ENCODE measurements around the gene CABP7. TPM values are rescaled to one million over a fixed set of nuclear protein-coding genes. Genes with fewer than 3 reads are reported as not detected.
"Not testable (repeated sequence)": the region's sequence is repeated elsewhere in the genome, so short reads cannot be mapped to it uniquely, and the experiment has no call there.

Gene CABP7
- polyA plus RNA-seq, 5 donors: 0.10 to 0.28 (median 0.21) TPM

DNA sequence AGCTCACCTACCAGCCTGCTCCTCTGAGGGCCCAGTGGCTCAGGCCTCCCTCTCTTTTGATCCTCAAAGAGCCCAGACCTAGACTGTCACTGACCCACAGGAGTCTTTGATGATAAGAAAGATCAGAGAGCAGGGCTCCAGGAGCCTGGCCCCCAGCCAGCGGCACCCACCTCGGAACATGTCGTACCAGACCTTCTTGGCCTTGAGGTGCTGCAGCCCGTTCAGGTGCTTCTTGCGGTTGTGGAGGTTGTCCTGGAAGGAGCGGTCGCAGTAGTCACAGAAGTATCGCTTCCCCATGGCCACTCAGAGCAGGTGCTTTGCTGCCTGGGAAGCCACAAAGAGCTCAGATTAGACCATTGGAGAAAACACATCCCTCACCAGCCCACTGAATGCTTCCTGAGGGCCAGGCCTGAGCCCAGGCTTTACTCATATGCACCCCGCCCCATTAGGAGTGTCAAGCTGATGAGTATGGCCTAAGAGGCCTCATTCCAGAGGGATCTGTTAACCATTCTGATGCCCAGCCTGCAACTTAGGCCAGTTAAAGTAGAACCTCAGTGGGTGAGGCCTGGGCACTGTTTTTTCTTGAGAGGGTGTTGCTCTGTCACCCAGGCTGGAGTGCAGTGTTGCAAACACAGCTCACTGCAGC lies 28.6 kb downstream of the CABP7 start:
- no peak for DNase-seq

DNA sequence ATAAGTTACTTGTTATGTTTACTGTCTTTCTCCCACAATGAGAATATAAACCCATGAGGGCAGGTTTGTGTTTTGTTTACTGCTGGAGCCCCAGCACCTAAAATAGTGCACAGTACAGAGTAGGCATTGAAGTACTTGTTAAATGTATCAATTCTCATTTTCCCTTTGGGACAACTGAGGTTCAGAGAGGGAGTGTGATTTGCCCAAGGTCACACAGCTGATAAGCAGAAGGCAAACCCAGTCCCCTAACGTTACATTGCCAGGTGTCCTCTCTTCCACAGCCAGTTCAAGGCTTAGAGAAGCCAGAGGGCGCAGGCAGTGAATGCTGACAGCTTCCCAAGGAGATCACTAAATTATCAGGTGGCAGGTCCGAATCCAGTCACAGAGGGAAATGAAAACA lies 30.2 kb downstream of the CABP7 start:
- DNase-seq: no peak

DNA sequence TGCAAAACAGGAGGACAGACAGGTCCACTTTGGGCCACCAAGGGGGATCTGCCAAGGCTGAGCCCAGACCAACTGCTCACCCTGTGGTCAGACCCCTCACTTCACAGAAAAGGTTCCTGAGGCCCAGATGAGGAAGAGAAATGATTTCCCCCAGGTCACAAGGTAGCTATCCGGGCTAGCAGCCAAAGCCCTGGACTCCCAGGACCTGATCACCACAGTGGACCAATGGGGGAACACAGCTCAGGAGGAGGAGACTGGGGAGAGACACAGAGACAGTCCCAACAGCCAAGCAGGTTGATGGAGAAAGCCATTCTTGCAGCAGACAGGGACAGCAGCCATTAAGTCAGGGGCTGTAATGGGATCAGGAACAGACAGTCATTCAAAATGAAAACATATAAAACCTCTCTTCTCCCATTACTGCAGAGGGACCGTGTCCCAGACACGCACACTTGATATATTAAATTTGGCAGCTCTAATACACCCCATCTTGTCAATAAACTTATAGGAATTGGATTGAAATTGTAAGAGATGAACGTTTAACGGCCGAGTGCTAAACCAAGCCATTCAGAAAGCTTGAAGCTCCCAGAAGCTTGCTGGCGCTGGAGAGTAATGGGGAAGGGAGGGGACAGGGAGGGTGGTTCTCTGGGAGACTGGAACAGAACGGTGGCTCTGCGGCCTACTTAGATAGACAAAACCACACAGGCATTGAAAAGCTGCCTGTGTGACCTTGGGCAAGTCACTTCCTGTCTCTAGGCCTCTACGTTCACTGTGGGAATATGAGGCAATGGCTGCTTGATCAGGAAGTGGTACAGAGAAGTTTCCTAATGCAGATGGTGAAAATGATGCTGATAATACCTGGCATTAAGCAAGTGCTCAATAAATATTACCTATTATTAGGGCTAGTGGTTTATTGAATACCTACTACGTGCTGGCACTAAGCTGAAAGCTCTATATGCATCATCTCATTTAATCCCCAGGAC lies 31.0 kb downstream of the CABP7 start:
- no peak for DNase-seq

DNA sequence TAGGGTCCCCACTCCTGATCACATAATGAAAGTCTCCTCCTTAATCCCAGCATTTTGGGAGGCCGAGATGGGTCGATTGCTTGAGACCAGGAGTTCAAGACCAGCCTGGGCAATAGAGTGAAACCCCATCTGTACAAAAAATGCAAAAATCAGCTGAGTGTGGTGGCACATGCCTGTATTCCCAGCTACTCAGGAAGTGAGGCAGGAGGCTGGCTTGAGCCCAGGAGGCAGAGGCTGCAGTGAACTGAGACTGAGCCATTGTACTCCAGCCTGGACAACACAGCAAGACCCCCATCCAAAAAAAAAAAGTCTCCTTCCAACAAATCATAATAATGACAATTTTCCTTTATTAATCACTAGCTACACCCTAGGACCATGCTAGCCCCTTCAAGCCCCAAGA lies 31.9 kb downstream of the CABP7 start:
- DNase-seq: no peak

DNA sequence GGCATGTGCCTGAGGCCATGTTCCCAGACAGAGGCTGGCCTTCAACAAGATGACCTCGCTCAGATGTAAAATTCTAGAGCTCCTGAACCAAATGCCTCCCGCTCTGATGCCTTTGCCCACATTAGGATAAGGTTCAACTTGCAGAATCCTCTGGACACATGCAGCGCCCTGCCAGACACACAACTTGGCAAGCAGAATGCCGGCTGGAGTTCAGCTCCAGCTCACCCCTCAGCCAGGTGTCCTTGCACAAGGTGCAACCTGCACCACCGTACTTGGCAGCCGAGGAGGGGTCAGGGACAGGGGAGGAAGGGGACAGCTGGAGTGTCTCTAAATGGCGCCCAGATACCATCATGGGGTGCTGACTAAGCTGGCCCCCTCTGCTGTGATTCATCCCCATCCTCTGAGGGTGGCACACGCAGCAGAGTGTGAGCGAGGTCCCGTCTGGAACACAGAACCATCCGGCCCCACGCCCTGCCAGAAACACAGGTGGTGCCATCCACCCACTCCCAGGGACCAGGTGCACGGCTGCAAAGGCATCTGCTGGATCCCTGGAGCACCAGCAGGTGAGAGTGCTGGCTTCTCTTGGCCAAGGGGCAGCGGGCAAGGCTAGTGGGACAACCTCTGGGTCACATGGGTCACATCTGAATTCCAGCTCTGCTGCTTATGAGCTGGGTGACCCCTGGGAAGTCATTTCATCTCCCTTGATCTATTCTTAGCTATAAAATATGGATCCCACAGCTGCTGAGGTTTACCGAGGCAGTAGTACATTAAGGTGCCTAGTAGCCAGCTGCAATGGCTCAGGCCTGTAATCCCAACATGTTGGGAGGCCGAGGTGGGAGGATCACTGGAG lies 34.2 kb downstream of the CABP7 start:
- no peak for DNase-seq

DNA sequence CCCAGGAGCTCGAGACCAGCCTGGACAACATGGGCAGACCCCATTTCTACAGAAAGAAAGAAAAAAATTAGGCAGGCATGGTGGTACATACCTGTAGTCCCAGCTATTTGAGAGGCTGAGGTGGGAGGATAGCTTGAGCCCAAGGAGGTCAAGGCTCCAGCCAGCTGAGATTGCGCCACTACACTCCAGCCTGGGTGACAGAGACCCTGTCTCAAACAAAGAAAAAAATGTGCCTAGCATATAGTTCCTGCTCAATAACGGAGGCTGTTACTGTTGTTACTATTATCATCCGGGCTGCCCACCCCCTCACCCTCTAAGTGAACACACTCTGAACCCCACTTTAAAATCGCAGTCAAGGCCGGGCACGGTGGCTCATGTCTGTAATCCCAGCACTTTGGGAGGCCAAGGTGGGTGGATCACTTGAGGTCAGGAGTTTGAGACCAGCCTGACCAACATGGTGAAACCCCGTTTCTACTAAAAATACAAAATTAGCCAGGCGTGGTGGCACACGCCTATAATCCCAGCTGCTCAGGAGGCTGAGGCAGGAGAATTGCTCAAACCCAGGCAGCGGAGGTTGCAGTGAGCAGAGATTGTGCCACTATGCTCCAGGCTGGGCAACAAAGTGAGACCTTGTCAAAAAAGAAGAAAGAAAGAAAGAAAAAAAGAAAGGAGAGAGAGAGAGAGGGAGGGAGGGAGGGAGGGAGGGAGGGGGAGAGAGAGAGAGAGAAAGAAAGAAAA lies 35.0 kb downstream of the CABP7 start:
- DNase-seq: not testable (repeated sequence)

DNA sequence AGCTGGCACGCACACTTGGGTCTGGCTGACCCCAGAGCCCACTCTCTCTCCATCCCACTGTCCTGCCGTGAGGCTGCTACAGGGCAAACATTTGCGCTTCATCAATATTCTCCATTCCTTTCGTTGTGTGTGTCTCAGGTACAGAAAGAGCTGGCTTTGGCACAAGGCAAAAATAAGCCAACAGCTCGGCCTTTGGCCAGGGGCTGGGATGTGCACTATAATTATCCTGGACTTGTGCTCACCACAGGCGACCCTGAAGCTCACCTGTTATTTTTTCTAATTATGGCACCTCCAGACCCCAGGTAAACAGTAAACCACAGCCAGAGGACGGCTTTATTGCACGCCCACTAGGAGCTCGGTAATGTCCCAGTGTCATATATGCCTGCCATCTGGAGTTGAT lies 36.1 kb downstream of the CABP7 start:
- no peak for DNase-seq

DNA sequence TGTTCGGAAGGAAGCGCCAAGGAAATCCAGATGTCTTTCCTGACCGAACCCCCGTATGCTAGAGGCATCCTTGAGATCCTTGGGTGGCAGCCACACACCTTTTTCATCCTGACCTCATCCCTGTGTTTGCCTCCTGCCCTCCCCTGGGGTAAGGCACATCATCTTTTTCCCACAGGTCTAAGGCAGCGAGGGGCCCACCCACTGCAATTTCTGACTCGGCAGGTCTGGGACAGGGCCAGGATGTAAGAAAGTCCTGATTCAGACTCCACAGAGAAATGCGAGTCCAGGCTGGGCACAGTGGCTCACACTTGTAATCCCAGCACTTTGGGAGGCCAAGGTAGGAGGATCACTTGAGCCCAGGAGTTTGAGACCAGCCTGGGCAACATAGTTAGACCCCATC lies 36.5 kb downstream of the CABP7 start:
- DNase-seq: no peak

DNA sequence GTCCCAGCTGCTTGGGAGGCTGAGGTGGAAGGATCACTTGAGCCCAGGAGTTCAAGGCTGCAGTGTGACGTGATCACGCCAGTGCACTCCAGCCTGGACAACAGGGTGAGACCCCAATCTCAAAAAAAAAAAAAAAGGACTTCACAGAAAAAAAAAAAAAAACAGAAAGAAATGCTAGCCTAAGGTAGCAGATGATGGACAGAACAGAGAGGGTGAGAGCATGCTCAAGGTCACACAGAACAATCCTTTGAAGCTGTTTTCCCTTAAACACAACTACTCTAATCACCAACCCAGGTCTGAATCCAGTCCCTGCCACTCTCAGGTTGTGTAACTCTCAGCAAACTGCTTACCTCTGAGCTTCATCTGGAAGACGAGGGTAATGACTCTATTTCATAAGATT lies 37.3 kb downstream of the CABP7 start:
- DNase-seq: no peak

DNA sequence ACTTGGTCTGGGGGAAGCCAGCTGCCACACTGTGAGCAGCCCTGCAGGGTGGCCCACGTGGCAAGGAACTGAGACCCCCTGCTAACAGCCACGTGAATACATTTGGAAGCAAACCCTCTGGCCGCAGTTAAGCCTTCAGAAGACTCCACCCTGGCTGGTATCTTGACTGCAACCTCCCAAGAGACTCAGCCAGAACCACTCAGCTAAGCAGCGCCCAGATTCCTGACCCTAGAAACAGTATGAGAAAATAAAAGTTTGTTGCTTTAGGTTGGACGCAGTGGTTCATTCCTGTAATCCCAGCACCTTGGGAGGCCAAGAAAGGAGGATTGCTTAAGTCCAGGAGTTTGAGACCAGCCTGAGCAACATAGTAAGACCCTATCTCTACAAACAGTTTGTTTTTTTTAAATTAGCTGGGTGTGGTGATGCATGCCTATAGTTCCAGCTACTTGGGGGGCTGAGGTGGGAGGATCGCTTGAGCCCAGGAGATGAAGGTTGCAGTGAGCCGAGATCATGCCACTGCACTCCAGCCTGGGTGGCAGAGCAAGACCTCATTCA lies 38.3 kb downstream of the CABP7 start:
- no peak for DNase-seq

DNA sequence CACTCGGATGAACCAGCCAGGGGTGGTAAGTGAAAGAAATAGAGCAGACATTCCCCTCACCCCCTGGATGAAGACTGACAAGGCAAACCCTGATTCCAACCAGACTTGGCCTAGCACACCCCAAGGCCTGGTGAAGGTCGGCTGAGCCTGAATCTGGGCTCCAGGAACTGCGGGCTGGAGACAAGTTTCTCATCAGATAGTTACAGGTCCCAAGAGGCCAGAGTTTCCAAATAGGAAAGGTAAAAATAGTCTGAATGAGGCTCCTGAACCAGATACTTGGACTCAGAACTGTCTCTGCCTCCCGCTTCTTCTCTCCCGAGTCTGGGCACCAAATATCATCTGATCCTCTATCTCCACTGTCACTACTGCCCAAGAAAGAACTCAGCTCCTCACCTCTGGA lies 39.2 kb downstream of the CABP7 start:
- DNase-seq: no peak

DNA sequence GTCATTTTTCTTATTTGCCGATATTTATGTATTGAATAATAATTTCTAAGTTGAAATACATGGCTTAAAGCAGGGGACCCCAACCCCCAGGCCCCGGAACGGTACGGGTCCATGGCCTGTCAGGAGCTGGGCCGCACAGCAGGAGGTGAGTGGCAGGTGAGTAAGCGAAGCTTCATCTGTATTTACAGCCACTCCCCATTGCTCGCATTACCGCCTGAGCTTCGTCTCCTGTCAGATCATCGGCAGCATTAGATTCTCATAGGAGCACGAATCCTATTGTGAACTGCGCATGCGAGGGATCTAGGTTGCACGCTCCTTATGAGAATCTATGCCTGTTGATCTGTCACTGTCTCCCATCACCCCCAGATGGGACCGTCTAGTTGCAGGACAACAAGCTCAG lies 42.5 kb downstream of the CABP7 start:
- DNase-seq: no peak

DNA sequence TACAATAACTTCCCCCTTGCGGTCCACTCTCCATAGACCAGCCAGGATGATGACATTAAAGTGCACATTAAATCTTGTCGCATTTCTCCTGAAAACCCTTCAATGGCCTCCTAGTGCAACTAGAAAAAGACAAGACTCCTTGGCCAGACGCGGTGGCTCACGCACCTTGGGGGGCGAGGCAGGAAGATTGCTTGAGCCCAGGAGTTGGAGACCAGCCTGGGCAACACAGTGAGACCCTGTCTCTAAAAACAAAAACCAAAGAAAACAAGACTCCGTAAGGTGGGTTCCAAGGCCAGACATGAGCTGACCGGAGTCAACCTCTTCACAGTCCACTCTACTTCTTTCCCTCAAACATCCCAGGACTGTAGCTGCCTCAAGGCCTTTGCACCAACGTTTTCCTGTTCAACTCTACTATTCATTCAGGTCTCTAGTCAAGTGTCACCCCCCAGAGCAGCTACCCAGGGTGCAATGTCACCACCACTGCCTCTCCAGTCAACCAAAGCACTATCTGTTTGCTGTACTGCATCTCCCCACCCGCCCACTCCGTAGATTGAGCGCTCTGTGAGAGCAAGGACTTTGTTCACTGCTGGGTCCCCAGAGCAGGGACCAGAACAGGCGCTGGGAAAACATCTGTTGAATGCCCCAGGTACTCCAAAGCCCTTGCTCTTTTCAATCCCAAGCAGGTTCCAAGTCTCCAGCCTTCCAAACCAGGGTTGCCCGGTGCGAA lies 46.3 kb downstream of the CABP7 start:
- DNase-seq: no peak

DNA sequence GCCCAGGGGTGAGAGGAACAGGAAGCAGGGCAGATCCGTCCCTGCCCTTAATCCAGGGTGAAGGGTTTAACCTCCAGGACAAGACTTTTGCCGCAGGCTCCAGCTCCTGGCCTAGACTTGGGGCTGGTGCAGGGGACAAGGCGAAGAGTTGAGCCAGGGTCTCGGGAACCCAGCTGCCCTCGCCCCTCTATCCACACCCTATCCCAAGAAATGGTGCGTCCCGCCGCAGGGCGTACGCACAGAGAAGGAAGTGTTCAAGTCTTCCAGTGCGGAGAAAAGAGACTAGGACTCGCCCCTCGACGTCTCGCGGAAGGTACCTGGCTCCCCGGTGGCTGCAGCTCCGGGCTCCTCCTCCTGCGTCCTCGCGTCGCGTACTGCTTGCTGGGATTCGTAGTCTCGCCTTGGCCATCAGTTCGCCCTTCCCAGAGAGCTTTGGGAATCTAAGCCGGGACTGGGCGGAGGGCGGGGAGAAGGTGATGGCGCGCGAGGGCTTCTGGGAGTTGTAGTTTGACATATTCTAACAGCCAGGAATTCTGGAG lies 46.9 kb downstream of the CABP7 start, which contains the start of gene ZMAT5:
TSS of gene ZMAT5 (minus strand) at position 376 of the 539 bp plus-strand sequence. CDS start 18,463 bp downstream, outside the sequence.
- DNase-seq: peak in 1 of 2 donors; percentile 92

DNA sequence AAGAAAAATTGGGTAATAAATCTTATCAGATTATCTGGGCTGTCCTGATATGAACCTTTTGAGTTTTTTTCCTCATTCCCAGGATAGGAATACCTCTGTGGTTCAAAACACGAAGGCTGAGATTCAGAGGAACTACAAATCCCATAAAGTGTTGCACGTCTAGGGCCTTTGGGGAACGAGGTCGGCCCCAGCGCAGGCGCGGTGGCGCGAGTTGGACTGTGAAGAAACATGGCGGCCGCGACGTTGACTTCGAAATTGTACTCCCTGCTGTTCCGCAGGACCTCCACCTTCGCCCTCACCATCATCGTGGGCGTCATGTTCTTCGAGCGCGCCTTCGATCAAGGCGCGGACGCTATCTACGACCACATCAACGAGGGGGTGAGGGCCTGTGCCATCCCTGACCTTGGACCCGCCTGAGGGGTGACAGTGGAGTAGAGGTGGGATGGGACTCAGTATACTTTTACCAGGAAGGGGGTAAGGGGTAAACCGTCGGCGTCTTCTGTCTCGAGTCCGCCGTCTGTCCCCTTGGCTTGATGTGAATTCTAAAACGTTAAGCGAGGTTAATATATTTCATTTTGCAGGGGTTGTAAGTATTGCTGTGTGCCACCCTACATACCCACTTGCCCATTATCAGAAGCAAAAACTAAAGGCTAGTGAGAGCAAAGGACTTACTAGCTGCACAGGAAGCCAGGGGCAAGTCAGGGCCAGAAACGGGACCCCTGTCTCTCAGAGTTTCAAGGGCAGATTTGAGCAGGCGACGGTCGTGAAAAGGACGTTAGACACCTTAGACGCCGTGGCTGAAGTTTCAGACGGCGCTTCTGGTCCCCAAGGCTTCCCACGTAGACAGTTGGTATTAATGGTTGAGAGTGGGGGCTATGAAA lies 47.6 kb downstream of the CABP7 start, which contains the start of gene UQCR10:
TSS of gene UQCR10 (plus strand) at position 199 of the 881 bp plus-strand sequence. CDS start at position 229, 30 bp downstream.
- DNase-seq: peak; percentile 89 to 94

DNA sequence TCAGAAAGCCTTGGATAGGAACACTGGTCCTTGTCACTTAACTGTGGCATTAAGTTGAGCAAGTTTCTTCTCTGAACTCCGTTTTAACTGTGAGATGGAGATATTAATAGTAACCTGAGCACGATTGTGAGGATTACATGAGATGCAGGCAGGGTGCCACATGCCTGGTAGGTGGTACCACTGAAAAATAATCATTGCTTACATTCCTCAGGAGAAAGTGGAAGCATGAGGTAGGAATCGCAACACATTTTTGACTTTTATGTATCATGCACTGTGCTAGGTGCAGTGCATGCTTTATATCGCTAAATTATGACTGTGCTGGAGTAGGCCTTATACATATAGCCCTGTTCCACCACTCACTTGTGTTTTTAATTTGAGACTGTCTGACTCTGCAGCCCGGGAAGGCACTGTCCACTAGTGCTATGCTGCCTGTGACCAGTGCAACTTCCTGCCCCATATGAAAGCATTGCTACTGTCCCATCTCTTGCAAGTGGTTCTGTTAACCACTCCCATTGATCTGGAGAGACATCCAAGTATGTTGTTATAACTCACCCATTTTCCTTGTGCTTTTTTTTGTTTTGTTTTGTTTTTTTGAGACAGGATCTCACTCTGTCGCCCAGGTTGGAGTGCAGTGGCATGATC lies 48.4 kb downstream of the CABP7 start:
- DNase-seq: no peak

DNA sequence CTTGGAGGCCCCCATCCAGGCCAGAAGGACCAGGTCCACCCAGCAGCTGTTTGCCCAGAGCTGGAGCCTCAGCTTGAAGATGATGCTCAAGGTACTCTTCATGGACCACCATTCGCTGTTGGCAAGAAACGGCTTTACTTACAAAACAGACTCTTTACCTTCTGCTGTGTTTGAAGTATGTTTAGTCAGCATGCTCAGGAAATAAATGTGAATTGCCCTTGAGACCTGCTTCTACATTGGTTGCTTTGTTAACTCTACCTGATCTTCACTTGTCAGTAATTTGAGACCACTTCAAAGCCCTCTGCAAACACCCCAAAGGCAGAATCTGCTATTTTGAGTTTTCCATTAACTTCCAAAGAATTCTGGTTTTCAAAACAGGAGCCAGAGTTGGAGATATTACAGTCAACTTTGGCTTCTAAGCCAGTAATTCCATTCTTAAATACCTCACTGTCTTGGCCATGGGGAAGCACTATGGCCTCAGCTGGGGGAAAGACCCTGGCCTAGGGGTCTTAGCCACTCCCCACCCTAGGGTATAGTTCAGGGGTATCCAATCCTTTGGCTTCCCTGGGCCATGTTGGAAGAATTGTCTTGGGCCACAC lies 50.0 kb downstream of the CABP7 start:
- DNase-seq: peak in 1 of 2 donors; percentile 34

DNA sequence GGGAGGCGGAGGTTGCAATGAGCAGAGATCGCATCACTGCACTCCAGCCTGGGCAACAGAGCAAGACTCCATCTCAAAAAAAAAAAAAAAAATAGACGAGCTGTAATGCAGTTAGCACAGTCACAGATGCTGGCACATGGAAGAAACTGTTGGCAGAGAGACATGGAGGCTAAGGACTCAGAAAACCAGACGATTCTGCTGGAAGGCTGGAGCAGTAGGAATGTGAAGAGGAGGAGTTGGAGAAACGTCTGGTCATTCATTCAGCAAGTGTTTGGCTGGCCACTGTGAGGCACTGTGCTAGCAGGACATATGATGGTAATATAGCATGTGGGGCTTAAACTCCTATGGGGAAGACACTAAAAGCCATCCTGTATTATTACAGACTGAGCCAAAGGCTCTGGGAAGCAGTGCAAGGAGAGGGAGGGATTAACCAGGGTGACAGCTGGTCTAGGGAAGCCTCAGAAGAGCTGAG lies 52.4 kb downstream of the CABP7 start:
- no peak for DNase-seq
